ENCODE data around the gene DPP10. TPM values are rescaled to one million over a fixed set of nuclear protein-coding genes. Genes with fewer than 3 reads are reported as not detected.
A peak's percentile ranks its signal among the peaks of the same experiment; 100 is the strongest.

The DPP10 gene
- total RNA-seq, 6 experiments from 2014 or later, result not detected

GRCh38 chr2:115165529-115166109 lies 723.2 kb downstream of the DPP10 start:
- DNase-seq, result peak; percentile 27
- H3K36me3 Mint-ChIP-seq (ENCODE audit: low read depth), result peaks cover 5% of the 10 kb centered on the region
- no peak overlapping the region for H3K27ac Mint-ChIP-seq
- H3K9me3 Mint-ChIP-seq, result peaks cover 17% of the 10 kb centered on the region
- peaks cover 3% of the 10 kb centered on the region; the same call in 1 of the 2 replicates for H3K27me3 Mint-ChIP-seq (ENCODE audit: insufficient read depth)
- H3K4me3 Mint-ChIP-seq, result no peak overlapping the region
- TF ChIP-seq, protein P1, sequence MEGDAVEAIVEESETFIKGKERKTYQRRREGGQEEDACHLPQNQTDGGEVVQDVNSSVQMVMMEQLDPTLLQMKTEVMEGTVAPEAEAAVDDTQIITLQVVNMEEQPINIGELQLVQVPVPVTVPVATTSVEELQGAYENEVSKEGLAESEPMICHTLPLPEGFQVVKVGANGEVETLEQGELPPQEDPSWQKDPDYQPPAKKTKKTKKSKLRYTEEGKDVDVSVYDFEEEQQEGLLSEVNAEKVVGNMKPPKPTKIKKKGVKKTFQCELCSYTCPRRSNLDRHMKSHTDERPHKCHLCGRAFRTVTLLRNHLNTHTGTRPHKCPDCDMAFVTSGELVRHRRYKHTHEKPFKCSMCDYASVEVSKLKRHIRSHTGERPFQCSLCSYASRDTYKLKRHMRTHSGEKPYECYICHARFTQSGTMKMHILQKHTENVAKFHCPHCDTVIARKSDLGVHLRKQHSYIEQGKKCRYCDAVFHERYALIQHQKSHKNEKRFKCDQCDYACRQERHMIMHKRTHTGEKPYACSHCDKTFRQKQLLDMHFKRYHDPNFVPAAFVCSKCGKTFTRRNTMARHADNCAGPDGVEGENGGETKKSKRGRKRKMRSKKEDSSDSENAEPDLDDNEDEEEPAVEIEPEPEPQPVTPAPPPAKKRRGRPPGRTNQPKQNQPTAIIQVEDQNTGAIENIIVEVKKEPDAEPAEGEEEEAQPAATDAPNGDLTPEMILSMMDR (IDR thresholded peaks at IDR 0.05), result peak; percentile 79
- no peaks in the 10 kb centered on the region for H3K4me1 Mint-ChIP-seq (ENCODE audit: low read depth)

GRCh38 chr2:115168457-115168856 lies 726.0 kb downstream of the DPP10 start:
- H3K27ac Mint-ChIP-seq, result no peak overlapping the region
- TF ChIP-seq, protein P1 (IDR thresholded peaks at IDR 0.05), result no peak
- DNase-seq, result no peak
- no peak overlapping the region for H3K4me3 Mint-ChIP-seq
- no peaks in the 10 kb centered on the region for H3K36me3 Mint-ChIP-seq (ENCODE audit: low read depth)
- H3K9me3 Mint-ChIP-seq, result peaks cover 9% of the 10 kb centered on the region
- H3K27me3 Mint-ChIP-seq (ENCODE audit: insufficient read depth), result peaks cover 3% of the 10 kb centered on the region; the same call in 1 of the 2 replicates
- no peaks in the 10 kb centered on the region for H3K4me1 Mint-ChIP-seq (ENCODE audit: low read depth)

GRCh38 chr2:115169814-115170213 lies 727.4 kb downstream of the DPP10 start:
- Mint-ChIP-seq H3K9me3 (peaks cover 15% of the 10 kb centered on the region), H3K27me3 (ENCODE audit: insufficient read depth) (no peaks in the 10 kb centered on the region)
- TF ChIP-seq, protein P1 (IDR thresholded peaks at IDR 0.05), result no peak

DNA sequence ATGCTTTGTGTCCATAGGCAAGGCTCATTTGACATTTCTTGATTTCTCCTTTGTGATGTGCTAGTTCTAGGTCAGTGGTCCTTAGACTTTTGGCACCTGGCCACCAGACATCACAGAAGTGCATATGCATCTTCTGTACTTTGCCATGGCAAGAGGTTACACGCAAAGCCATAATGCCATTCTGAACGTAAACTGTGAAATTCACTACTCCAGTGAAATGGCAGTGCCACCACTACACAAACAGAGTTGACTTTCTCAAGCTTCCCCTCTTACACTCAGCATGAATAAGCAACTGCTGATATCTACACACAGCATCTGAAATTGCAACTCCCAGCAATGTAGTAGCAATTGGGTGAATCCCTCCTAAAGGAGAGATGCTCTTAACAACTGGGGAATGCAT lies 729.3 kb downstream of the DPP10 start:
- Mint-ChIP-seq H3K27ac (no peak overlapping the region), H3K9me3 (peaks cover 15% of the 10 kb centered on the region), H3K27me3 (ENCODE audit: insufficient read depth) (no peaks in the 10 kb centered on the region), H3K4me1 (ENCODE audit: low read depth) (no peaks in the 10 kb centered on the region), H3K36me3 (ENCODE audit: low read depth) (no peaks in the 10 kb centered on the region), H3K4me3 (no peak overlapping the region)
- no peak for DNase-seq
- TF ChIP-seq, protein P1 (IDR thresholded peaks at IDR 0.05), result no peak

More at GRCh38 chr2:115169814-115170213, 727.4 kb downstream of the DPP10 start:
- DNase-seq, result no peak
- H3K4me1 Mint-ChIP-seq (ENCODE audit: low read depth), result no peaks in the 10 kb centered on the region
- H3K36me3 Mint-ChIP-seq (ENCODE audit: low read depth), result no peaks in the 10 kb centered on the region
- H3K4me3 Mint-ChIP-seq, result no peak overlapping the region
- H3K27ac Mint-ChIP-seq, result no peak overlapping the region

DNA sequence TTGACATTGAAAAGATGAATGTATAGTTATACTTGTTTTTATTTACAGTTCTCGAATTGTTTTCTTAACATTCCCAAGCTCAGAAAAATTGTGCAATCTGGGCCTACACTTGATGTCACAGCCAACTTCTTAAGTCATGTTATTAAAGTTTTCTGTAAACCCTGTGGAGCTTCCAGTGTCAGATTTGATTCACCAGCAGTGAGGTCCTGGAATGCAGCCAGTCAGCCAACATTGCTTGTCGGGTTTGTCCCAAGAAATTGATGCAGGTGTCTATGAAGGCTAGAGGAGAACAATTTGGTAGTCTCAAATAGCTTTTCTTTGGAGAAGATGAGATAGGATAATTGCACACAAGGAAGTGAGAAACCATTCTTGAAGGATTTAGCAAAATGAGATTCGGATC lies 732.2 kb downstream of the DPP10 start:
- no peaks in the 10 kb centered on the region for H3K4me1 Mint-ChIP-seq (ENCODE audit: low read depth)
- H3K9me3 Mint-ChIP-seq, result peaks cover 27% of the 10 kb centered on the region
- DNase-seq, result no peak
- H3K36me3 Mint-ChIP-seq (ENCODE audit: low read depth), result no peaks in the 10 kb centered on the region
- no peak overlapping the region for H3K27ac Mint-ChIP-seq
- H3K4me3 Mint-ChIP-seq, result no peak overlapping the region
- TF ChIP-seq, protein P1 (IDR thresholded peaks at IDR 0.05), result no peak
- no peaks in the 10 kb centered on the region for H3K27me3 Mint-ChIP-seq (ENCODE audit: insufficient read depth)

All from HFFc6 (cell line).